Vagina (tissue), 2 donors: Measurements from ENCODE around the gene LRMDA.

Source experiments
- POLR2AphosphoS5 ChIP-seq, 2 donors: sonication (generic); formaldehyde crosslinking; IDR thresholded peaks; one replicate each; pipeline ENCODE4 v1.9.0; 2017; ENCODE audit warnings: antibody characterized with exemption in 2 of 2, mild to moderate bottlenecking in 2 of 2, low read depth in 1 of 2; ENCODE audit not compliant: insufficient read depth in 1 of 2
- TF ChIP-seq, protein P1 (sequence below), 3 experiments: fragments of 450-650 bp in 2 of 3; fragments of 200-600 bp in 1 of 3; sonication (generic) in 1 of 3; IDR thresholded peaks; one replicate each; pipeline ENCODE4 v1.5.1; 2017 to 2019; ENCODE audit warnings: antibody characterized with exemption in 3 of 3, mild to moderate bottlenecking in 2 of 3, moderate library complexity in 2 of 3

DNA sequence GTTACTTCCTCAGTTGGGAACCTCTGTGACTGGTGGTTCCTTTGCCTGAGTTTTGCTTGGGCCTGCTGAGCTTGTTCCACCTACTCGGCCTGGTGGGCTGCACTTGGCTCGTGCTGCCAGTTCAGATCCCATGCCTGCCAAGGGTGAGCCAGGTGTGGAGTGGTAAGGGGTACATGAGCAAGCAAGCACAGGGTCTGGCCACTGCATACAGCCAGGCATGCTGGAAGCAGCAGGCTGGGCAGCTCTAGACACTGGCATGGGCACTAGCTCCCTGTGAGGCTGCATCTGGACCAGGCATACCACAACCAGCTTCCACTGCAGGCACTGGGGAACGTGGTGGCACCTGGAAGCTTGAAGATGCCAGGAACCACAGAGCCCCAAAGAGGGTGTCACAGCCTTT is 624.0 kb downstream of the LRMDA start:
- TF ChIP-seq, protein P1, sequence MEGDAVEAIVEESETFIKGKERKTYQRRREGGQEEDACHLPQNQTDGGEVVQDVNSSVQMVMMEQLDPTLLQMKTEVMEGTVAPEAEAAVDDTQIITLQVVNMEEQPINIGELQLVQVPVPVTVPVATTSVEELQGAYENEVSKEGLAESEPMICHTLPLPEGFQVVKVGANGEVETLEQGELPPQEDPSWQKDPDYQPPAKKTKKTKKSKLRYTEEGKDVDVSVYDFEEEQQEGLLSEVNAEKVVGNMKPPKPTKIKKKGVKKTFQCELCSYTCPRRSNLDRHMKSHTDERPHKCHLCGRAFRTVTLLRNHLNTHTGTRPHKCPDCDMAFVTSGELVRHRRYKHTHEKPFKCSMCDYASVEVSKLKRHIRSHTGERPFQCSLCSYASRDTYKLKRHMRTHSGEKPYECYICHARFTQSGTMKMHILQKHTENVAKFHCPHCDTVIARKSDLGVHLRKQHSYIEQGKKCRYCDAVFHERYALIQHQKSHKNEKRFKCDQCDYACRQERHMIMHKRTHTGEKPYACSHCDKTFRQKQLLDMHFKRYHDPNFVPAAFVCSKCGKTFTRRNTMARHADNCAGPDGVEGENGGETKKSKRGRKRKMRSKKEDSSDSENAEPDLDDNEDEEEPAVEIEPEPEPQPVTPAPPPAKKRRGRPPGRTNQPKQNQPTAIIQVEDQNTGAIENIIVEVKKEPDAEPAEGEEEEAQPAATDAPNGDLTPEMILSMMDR (IDR thresholded peaks at IDR 0.05), result no peak
- TF ChIP-seq POLR2AphosphoS5 (IDR thresholded peaks at IDR 0.05; ENCODE audit: insufficient read depth in 1 of 2, low read depth in 1 of 2), result no peak
